ENCODE measurements around the gene CACNA1H. TPM values are rescaled to one million over a fixed set of nuclear protein-coding genes. Genes with fewer than 3 reads are reported as not detected.

Gene CACNA1H
- total RNA-seq = 3.2 TPM
- long read RNA-seq, partial matches to known transcripts = 11 of 11 reads
- long read RNA-seq, other reads (novel, unspliced or antisense) = 0 of 11 reads

DNA sequence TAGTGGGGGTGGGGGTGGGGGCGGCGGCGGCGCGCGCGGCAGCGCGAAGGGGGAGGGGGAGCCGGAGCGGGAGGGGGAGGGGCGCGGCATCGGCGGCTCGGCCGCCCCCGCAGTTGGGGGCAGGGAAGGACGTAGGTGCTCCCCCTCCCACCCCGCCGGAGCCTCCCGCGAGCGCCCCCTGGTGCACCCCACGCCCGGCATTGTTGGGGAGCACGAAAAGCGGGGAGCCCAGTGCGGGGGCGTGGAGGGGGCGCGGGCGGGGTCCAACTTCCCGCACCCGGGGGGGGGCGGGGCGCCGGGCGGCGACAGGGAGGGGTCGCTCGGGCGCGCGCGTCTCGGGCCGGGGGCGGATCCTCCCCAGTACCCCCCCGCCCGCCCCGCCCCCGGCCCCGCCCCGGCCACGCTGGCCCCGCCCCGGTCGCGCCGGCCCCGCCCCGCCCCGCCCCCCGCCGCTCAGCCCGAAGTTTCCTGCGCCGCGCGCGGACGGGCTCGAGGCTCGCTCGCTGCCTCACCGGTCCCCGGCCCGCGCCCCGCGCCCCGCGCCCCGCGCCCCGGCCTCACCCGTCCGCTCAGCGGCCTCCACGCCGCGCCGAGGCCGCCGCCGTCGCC, at the start of gene CACNA1H:
Gene CACNA1H (plus strand): TSS at position 456 of the 609 bp plus-strand sequence. CDS start 632 bp downstream, outside the sequence.
- intact Hi-C loops (cut with micrococcal nuclease) = no loop called here
- DNase-seq = peak; percentile 49

DNA sequence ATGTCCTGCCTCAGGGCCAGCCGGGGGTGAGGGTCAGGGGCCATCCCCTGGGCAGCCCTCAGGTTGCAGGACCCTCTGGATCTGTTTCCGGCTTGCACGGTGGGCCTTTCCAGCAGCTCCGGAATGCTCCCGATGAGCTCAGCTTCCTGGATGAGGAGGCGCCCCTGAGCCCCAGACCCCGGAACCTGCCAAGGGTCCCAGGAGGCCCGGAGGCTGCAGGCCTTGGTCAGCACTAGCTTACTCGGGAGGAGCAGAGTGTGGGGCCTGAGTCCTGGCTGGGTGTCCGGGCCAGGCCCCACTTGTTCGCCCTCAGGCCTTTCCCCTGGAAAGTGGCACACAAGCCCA, 49.3 kb upstream of the CACNA1H start:
- ATAC-seq = no peak
- intact Hi-C loops (cut with micrococcal nuclease) = no loop called here
- no peak for DNase-seq

More for the DNA sequence above, at the start of gene CACNA1H:
- ATAC-seq = peak; percentile 32

DNA sequence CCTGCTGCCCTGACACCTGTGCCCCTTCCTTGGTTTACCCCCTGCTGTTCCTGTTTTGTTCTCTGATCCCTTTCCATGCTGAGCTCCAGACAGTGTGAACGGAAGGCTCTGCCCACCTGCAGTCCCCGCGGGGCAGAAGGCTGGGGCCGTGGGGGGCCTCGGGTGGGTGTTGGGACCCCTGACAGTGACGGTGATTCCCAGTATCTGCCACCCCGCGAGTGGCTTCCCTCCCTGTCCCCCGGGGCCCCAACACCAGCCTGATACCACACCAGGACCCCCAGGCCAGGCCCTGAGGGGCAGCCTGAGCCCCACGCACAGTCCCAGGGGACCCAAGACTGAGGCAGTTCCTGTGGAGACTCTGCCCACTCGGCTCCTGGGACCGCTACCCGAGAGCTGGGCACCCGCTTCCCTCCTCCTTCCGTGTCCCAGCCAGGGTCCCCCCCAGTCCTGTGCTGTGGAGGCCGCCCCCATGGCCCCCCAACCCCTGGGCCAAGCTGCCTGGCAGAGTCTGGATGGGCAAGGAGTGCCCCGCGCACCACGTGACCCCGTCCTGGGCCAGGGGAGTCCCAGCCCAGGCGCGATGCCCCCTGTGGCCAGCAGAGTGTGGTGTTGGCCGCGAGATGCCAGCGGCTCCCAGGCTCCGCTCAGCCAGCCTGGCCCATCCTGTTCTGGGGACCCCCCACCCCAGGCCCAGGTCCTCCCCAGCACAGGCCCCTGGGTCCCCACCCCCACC, 46.9 kb upstream of the CACNA1H start:
- ATAC-seq = peak; percentile 79
- peak; percentile 81 for DNase-seq
- intact Hi-C loops (cut with micrococcal nuclease) = no loop called here

DNA sequence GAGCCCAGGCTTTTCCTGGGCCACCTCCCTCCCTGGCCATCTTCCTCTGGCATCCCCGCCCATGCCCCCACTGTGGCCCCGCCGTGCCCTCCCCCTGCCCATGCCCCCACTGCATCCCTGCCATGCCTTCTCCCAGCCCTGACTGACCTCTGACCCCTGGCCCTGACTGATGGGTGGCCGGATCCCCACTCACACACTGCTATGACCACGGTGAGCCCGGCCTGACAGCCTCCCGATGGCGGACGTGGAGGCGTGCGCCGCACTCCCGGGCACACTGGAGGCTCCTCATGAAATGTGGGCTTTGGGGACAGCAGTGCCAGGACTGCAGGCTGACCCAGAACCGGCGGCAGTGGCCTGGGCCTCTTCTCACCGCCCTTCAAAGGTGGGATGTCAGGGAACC, 46.2 kb upstream of the CACNA1H start:
- DNase-seq = no peak
- intact Hi-C loops (cut with micrococcal nuclease) = no loop called here
- ATAC-seq = no peak

GRCh38 chr16:1107141-1107540, 45.8 kb upstream of the CACNA1H start:
- ATAC-seq (no peak), DNase-seq (no peak)
- intact Hi-C loops (cut with micrococcal nuclease) = no loop called here

DNA sequence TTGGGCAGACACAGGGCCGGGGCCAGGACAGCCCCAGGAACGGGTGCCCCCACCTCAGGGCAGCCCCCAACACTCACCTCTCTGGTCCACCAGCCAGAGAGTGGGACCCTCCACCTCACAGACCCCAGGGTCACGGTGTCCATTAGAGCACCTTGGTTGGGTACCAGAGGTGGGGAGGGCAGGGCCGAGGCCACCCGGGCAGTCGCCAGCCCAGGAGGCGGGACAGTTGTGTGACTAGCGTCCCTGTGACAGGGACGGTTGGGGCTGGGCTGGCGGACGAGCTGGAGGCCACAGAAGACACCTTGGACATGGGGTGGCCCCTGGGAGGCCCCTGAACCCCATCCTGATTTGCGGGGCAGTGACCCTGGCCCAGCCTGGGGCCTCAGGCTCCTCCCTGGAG, 45.2 kb upstream of the CACNA1H start:
- intact Hi-C loops (cut with micrococcal nuclease) = no loop called here
- ATAC-seq = no peak
- no peak for DNase-seq

DNA sequence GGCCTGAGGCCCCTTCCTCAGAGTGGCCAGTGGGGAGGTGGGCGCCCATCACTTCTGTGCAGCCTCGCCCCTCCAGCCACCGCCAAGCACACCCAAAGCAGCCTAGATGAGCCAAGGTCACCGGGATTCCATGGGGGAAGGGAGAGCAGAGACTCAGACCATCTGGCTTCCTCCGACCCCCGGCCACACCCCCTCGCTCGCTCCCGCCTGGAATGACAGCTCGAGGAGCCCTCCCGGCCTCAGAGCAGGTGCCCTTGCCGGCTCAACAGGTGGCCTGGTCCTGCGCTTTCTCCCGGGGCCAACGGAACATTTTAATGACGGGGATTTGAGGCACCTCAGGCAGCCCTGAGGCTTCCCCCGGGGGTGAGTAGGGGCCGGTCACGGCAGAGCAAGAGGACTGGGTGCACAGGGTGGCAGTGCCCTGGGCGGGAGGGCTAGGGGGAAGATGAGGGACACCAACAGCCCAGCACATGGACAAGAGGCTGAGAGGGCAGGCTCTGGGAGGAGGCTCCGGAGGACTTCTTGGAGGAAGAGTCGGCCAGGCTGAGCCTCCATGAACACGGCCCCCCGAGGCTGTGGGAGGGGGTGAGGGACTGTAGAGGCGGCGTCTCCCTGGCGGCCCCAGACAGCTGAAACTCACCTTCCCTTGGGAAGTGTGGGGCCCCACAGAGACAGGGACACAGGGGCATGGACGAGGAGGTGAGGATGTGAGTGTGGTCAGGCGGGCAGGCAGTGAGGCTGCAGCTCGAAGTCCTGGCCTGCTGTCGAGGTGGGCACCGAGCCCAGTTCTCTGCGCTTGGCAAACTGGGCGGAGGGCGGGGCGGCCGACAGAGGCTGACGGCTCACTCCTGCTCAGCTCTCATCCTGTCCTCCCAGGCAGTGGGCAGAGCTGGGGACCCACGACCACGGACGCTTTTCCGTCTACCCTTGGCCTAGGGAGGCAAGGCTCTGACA, 44.3 kb upstream of the CACNA1H start:
- intact Hi-C loops (cut with micrococcal nuclease) = no loop called here
- ATAC-seq (peak; percentile 52), DNase-seq (peak; percentile 69)

GRCh38 chr16:1109648-1110047, 43.3 kb upstream of the CACNA1H start:
- no peak for ATAC-seq
- intact Hi-C loops (cut with micrococcal nuclease) = no loop called here

GRCh38 chr16:1112506-1113184, 40.3 kb upstream of the CACNA1H start:
- intact Hi-C loops (cut with micrococcal nuclease) = no loop called here
- ATAC-seq = no peak
- DNase-seq = no peak

More at GRCh38 chr16:1109648-1110047, 43.3 kb upstream of the CACNA1H start:
- DNase-seq = no peak

DNA sequence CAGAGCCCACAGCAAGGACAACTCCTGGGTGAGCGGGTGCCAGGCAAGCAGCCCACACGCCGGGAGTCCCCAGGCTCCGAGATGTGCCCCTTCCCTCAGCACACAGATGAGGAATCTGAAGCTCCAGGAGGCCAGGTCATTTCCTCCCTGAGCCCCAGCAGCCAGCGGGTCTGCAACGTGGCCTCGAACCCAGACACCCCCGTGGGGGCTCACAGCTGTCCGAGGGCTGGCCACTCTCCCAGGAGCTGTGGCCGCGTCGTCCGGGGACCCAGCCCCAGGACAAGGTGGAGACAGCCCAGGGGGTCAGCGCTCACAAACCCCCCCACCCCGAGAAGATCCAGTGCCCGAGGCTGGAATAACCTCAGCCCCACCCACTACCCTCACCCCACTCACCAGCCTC, 39.4 kb upstream of the CACNA1H start:
- intact Hi-C loops (cut with micrococcal nuclease) = no loop called here
- no peak for DNase-seq
- no peak for ATAC-seq

- intact Hi-C loops (cut with micrococcal nuclease) = no loop called here
- no peak for ATAC-seq
Observed at GRCh38 chr16:1113889-1114526, 38.9 kb upstream of the CACNA1H start.

DNA sequence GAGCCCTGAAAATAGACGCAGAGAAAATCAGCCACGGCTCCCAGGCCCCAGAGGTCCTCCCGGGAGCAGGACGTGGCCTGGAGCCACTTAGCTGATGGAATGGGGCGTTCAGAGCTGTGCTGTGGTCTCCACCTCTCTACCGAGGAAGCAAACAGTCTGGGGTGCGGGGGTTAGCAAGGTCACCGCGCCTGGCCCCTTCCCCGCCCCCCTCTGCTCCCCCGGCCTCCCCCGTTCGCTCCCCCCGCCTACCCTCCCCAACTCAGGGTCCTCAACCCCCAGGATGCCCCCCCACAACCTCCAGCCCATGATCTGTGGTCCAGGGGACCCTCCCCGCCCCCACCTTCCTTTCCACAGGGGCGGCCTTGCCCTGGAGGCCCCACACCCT, 36.2 kb upstream of the CACNA1H start:
- DNase-seq (no peak), ATAC-seq (no peak)
- intact Hi-C loops (cut with micrococcal nuclease) = no loop called here

More at GRCh38 chr16:1113889-1114526, 38.9 kb upstream of the CACNA1H start:
- DNase-seq = no peak

DNA sequence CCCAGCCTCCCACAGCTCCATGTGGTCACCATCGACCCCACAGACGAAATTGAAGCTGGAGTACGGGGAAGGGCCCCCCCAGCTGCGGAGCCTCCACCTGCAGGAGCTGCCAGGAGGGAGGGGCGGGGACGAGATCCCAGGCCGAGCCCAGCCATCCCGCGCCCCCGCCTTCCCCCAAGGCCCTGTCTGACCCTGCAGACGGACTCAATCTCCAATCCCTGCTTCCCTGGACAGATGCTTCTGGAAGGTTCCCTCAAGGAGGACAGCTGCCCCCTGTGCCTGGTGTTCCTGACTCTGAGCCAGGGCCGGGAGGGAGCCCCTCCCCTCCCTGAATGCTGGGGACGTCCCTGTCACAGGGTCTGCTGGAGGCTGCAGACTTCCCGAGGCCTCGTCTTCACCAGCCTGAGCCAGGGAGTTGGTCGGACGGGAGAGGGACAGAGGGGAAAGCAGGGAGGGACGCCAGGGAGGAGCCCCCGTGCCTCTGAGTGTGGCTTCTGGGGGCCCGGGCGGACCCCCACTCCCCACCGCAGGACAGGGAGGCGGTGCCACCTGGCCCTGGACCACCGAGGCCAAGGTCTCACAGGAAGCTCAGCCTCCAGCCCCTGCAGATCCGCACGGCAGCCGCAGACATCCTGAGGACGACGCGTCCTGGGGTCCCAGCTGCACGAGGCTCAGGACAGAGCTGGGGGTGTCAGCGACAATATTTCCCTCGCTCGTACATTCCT, 35.6 kb upstream of the CACNA1H start:
- no peak for DNase-seq
- intact Hi-C loops (cut with micrococcal nuclease) = no loop called here
- no peak for ATAC-seq

DNA sequence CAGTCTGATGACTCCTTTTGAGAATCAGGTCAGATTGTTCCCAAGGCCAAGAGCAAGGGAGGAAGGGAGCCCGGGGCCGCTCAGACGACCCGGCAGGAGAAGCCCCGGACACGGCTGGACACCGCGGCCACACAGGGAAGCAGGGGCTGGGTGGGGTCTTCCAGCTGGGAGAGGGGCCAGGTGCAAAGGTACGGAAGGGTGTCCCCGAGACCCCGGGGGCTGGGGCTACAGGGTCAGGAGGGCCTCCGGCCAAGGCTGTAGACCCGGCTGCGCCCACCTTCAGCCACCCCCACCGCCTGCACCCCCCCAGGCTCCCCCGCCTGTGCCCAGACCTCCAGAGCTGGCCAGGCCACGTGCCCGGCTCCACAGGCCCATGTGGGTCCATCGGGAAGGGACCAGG, 35.0 kb upstream of the CACNA1H start:
- intact Hi-C loops (cut with micrococcal nuclease) = no loop called here
- DNase-seq (no peak), ATAC-seq (no peak)

- ATAC-seq (no peak), DNase-seq (no peak)
- intact Hi-C loops (cut with micrococcal nuclease) = no loop called here
Observed at GRCh38 chr16:1119129-1119528, 33.8 kb upstream of the CACNA1H start.

DNA sequence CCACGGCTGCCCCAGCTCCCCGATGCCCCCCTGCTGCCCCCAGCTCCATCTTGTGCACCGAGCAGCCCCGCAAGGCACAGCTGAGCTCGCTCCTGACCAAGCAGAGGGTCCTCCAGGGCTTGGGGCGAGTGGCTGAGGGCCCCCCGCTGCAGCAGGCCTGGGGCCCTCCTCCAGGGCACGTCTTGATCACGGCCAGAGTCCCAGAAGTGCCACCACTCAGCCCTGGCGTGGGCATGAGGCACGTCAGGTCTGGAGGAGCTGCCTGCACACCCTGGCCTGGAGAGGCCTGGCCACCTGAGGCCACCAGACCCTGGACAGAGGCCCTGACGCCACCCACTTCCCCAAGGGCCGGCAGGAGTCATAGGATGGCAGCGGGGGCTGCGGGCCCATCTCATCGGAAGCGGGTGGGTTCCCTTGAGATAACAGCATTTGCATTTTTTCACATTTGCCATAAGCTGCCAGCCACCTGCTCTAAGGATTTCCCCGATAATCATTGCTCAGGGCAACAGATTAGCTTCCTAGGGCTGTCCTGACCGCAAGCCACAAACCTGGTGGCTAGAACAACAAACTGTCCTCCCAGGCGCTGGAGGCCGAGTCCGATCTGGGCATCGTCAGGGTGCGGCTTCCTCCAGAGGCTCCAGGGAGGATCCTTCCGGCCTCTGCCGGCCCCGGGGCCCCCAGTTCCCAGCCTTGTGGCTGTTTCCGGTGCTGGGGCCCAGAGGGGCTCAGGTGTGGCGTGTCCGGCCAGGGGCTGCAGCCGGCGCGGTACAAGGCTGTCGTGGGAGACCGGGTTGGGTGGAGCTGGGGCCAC, 32.9 kb upstream of the CACNA1H start:
- DNase-seq = no peak
- no peak for ATAC-seq
- intact Hi-C loops (cut with micrococcal nuclease) = no loop called here

GRCh38 chr16:1120577-1120941, 32.3 kb upstream of the CACNA1H start:
- ATAC-seq (no peak), DNase-seq (no peak)
- intact Hi-C loops (cut with micrococcal nuclease) = no loop called here

Data from left ventricle myocardium superior (tissue), 1 donor.